Tibial nerve (tissue), 4 donors: ENCODE data around the gene PRKAG2. TPM values are rescaled to one million over a fixed set of nuclear protein-coding genes. Genes with fewer than 3 reads are reported as not detected.

Experiments
- DNase-seq, 2 donors: peaks; one replicate each; pipeline ENCODE4 v3.0.0-alpha.2; 2019; ENCODE audit warnings: low spot score in 2 of 2
- H3K27ac ChIP-seq, 4 donors: fragments of 200-600 bp; sonication (generic) in 3 of 4; one replicate each; pipeline ENCODE4 v1.5.1; 2017 to 2019; ENCODE audit warnings: mild to moderate bottlenecking in 1 of 4
- H3K27me3 ChIP-seq, 2 donors: fragments of 200-600 bp; sonication (generic) in 1 of 2; one replicate each; pipeline versions ENCODE4 v1.5.1 to v1.6.0; 2017 to 2019
- H3K36me3 ChIP-seq, 3 donors: fragments of 200-600 bp; sonication (generic); one replicate each; pipeline ENCODE4 v1.5.1; 2018 to 2019
- H3K4me1 ChIP-seq, 4 donors: fragments of 200-600 bp; sonication (generic) in 3 of 4; one replicate each; pipeline ENCODE4 v1.5.1; 2017 to 2019
- H3K4me3 ChIP-seq, 4 donors: fragments of 200-600 bp; sonication (generic) in 3 of 4; one replicate each; pipeline ENCODE4 v1.5.1; 2017 to 2019; ENCODE audit warnings: mild to moderate bottlenecking in 1 of 4, moderate library complexity in 1 of 4
- H3K9me3 ChIP-seq, 4 donors: fragments of 200-600 bp; sonication (generic) in 3 of 4; one replicate each; pipeline ENCODE4 v1.5.1; 2017 to 2019
- CTCF ChIP-seq, 5 experiments: fragments of 200-600 bp in 3 of 5; fragments of 450-650 bp in 2 of 5; sonication (generic) in 3 of 5; IDR thresholded peaks; one replicate each; pipeline ENCODE4 v1.5.1; 2016 to 2019; ENCODE audit warnings: antibody characterized with exemption in 5 of 5, mild to moderate bottlenecking in 3 of 5, moderate library complexity in 2 of 5
- EP300 ChIP-seq, 2 donors: sonication (generic); formaldehyde crosslinking; IDR thresholded peaks; one replicate each; pipeline ENCODE4 v1.6.1; 2017; ENCODE audit warnings: antibody characterized with exemption in 2 of 2, mild to moderate bottlenecking in 1 of 2
- POLR2A ChIP-seq, 2 donors: fragments of 450-650 bp; IDR thresholded peaks; one replicate each; pipeline ENCODE4 v1.6.1; 2017; ENCODE audit warnings: antibody characterized with exemption in 2 of 2, mild to moderate bottlenecking in 2 of 2, moderate library complexity in 2 of 2
- WGBS, 2 donors: methylation state at CpG; one replicate each; pipeline ENCODE4 v1.1.5; 2018; 5-methylcytosine and 5-hydroxymethylcytosine counted together
- total RNA-seq, 4 donors: library from RNA; depleted of rRNA; stranded (reverse); fragments of >200 nt; gene quantifications; one replicate each; pipeline ENCODE4 v1.1.0, GENCODE V29; 2016

The PRKAG2 gene
- total RNA-seq, 4 donors from 2014 or later: 24.5 to 82.6 (median 38.3) TPM

DNA sequence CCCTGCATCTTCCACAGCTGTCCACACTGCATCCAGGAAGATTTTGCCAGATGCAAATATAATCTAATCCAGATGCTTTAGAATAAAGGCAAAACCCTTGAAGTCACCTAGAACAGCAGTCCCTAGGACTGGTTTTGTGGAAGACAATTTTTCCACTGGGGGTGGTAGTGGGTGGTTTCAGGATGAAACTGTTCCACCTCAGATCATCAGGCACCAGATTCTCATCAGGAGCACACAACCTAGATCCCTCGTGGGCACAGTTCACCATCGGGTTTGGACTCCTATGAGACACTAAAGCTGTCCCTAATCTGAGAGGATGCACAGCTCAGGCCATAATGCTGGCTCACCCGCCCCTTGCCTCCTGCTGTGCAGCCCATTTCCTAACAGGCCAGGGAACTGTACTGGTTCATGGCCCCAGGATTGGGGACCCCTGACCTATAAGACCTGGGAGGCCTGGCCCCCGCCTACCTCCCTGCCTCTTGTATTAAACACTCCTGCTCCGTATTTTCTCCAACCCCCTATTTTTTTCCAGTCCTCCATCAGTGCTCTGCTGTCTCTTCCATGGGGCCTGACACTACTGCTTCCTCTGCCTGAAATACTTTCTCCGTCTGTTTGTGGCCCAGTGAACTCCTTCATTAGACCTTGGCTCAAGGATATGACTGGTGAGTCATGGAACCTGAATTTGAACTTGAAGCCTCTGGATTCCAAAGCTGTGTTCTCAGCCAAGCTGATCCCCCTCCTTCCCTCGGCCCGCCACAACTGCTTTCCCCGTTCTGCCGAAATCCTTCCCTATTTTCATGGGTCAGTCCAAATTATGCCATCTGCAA lies 277.3 kb downstream of the PRKAG2 start:
- no peaks in the 10 kb centered on the region for H3K9me3 ChIP-seq
- H3K27ac ChIP-seq: peak overlapping the region in 3 of 4 donors; percentile 50 to 68 (median 54)
- WGBS, 2 donors: 33 to 46% methylated on average over 9 to 10 of the region's 10 CpGs
- TF ChIP-seq POLR2A (IDR thresholded peaks at IDR 0.05): no peak
- peak in 1 of 2 donors; percentile 56 for TF ChIP-seq EP300 (IDR thresholded peaks at IDR 0.05)
- peak in 1 of 2 donors; percentile 37 for DNase-seq
- peaks cover 0 to 5% (median 3%) of the 10 kb centered on the region in 3 donors for H3K36me3 ChIP-seq
- no peak overlapping the region for H3K4me3 ChIP-seq
- peaks cover 0 to 25% (median 9%) of the 10 kb centered on the region in 4 donors for H3K4me1 ChIP-seq
- no peaks in the 10 kb centered on the region for H3K27me3 ChIP-seq

DNA sequence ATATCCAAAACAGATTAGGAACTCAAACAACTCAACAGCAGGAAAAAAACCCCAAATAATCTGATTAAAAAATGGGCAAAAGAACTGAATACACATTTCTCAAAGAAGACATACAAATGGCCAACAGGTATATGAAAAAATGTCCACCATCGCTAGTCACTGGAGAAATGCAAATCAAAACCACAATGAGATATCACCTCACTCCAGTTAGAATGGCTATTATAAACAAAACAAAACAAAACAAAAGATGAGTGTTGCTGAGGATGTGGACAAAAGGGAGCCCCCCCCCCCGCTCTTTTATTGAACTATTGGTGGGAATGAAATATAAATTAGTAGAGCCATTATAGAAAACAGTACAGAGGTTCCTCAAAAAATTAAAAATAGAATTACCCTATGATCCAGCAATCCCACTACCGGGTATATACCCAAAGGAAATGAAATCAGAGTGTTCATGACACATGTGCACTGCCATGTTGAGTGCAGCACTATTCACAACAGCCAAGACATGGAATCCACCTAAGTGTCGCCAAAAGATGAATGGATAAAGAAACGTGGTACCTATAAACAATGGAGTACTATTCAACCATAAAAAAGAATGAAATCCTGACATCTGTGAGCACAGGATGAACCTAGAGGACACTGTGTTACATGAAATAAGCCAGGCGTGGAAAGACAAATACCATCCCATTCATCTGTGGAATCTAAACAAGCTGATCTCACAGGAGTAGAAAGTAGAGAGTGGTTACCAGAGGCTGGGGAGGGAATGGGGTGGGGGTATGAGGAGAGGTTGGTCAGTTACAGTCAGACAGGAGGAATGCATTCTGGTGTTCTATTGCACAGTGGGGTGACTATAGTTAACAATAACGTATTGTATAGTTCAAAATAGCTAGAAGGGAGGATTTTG lies 279.1 kb downstream of the PRKAG2 start:
- H3K36me3 ChIP-seq: peaks cover 0 to 8% (median 6%) of the 10 kb centered on the region in 3 donors
- TF ChIP-seq CTCF (IDR thresholded peaks at IDR 0.05) (no peak), EP300 (IDR thresholded peaks at IDR 0.05) (no peak), POLR2A (IDR thresholded peaks at IDR 0.05) (no peak)
- no peaks in the 10 kb centered on the region for H3K27me3 ChIP-seq
- H3K27ac ChIP-seq: no peak overlapping the region
- H3K4me3 ChIP-seq: no peak overlapping the region
- 78 to 82% methylated on average over 7 of the region's 7 CpGs for WGBS, 2 donors
- peaks cover 0 to 25% (median 9%) of the 10 kb centered on the region in 4 donors for H3K4me1 ChIP-seq
- DNase-seq: no peak
- H3K9me3 ChIP-seq: no peaks in the 10 kb centered on the region

DNA sequence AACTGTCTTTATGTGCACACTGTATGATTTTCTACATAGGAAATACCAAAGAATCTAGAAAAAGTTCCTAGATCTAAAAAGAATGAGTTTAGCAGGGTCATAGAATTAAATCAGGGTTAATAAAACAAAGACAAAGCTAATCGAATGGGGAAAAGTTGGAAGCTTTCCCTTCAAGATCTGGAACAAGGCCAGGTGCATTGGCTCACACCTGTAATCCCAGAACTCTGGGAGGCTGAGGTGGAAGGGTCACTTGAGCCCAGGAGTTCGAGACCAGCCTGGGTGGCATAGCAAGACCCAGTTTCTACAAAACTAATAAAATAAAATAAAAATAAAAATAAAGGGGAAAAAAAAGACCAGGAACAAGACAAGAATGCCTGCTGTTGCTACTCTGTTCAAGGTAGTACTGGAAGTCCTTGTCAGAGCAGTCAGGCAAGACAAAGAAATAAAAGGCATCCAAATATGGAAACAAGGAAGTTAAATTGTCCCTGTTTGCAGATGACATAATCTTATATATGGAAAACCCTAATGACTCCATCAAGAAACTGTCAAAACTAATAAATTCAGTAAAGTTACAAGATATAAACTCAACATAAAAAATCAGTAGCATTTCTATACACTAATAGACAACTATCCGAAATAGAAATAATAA lies 281.1 kb downstream of the PRKAG2 start:
- peaks cover 0 to 23% (median 9%) of the 10 kb centered on the region in 4 donors for H3K4me1 ChIP-seq
- H3K4me3 ChIP-seq: no peak overlapping the region
- no peak overlapping the region for H3K27ac ChIP-seq
- DNase-seq: no peak
- TF ChIP-seq CTCF (IDR thresholded peaks at IDR 0.05): no peak
- no peak for TF ChIP-seq EP300 (IDR thresholded peaks at IDR 0.05)
- no peak for TF ChIP-seq POLR2A (IDR thresholded peaks at IDR 0.05)
- H3K27me3 ChIP-seq: no peaks in the 10 kb centered on the region
- H3K9me3 ChIP-seq: no peaks in the 10 kb centered on the region
- peaks cover 0 to 14% (median 6%) of the 10 kb centered on the region in 3 donors for H3K36me3 ChIP-seq
- 65 to 67% methylated on average over 3 of the region's 3 CpGs for WGBS, 2 donors

- no peak overlapping the region for H3K4me3 ChIP-seq
- no peaks in the 10 kb centered on the region for H3K9me3 ChIP-seq
- no peak for DNase-seq
- TF ChIP-seq POLR2A (IDR thresholded peaks at IDR 0.05) (no peak), EP300 (IDR thresholded peaks at IDR 0.05) (peak in 1 of 2 donors; percentile 16)
- H3K36me3 ChIP-seq: peaks cover 0 to 21% (median 6%) of the 10 kb centered on the region in 3 donors
- no peak overlapping the region for H3K27ac ChIP-seq
- H3K27me3 ChIP-seq: no peaks in the 10 kb centered on the region
- H3K4me1 ChIP-seq: no peaks in the 10 kb centered on the region
- WGBS, 2 donors: 88 to 94% methylated on average over 12 of the region's 12 CpGs
These were observed 283.9 kb downstream of the PRKAG2 start for GRCh38 chr7:151592868-151593486.

DNA sequence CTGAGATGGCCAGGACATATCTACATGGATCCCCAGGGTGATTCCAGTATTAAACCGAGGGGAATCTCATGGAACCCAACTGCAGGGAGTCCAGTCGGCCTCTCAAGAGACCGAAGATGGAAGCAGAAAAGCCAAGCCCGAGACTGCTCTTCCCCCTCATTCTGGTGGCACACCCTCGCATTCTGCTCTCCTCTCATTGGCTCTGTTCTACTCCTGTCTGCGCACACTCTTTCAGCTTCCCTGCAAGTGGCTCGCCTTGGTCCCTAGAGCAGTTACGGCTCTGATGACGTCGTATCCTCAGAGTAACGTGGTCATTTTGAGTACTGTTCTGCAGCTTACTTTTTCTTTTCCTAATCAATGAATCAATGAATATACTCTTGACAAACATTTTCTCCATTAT lies 284.6 kb downstream of the PRKAG2 start:
- Histone ChIP-seq H3K27ac (no peak overlapping the region), H3K4me1 (no peaks in the 10 kb centered on the region), H3K36me3 (peaks cover 0 to 21% (median 6%) of the 10 kb centered on the region in 3 donors), H3K9me3 (no peaks in the 10 kb centered on the region), H3K4me3 (no peak overlapping the region), H3K27me3 (no peaks in the 10 kb centered on the region)
- WGBS, 2 donors: 92 to 97% methylated on average over 11 of the region's 11 CpGs
- TF ChIP-seq POLR2A (IDR thresholded peaks at IDR 0.05) (no peak), CTCF (IDR thresholded peaks at IDR 0.05) (no peak)
- DNase-seq: no peak
